GM23338 (cell line): ENCODE results near the gene ZFHX3. TPM values are rescaled to one million over a fixed set of nuclear protein-coding genes. Genes with fewer than 3 reads are reported as not detected.

Experiments
- ATAC-seq: fragments of 200-7000 bp; cut with Tn5 transposase; 3 replicates; pipeline ENCODE4 v1.9.1; 2020
- DNase-seq: peaks from one replicate; pipeline ENCODE4 v3.0.0-alpha.2; 2015; ENCODE audit warnings: low spot score
- H2AFZ ChIP-seq: fragments of 200-600 bp; sonication (generic); 2 replicates; pipeline ENCODE4 v1.8.0; 2016; ENCODE audit warnings: antibody characterized with exemption, mild to moderate bottlenecking, moderate library complexity
- H3F3A ChIP-seq: fragments of 200-600 bp; sonication (generic); replicated peaks from 2 replicates; pipeline ENCODE4 v1.8.0; 2017; ENCODE audit warnings: antibody characterized with exemption, mixed run types, low read depth
- H3K27ac ChIP-seq: fragments of 200-600 bp; sonication (generic); 2 replicates; pipeline ENCODE4 v1.6.1; 2016; ENCODE audit warnings: low read depth
- H3K27me3 ChIP-seq: fragments of 200-600 bp; sonication (generic); 2 replicates; pipeline ENCODE4 v1.8.0; 2016; ENCODE audit warnings: mild to moderate bottlenecking, mixed run types, moderate library complexity; ENCODE audit not compliant: insufficient read depth
- H3K36me3 ChIP-seq: fragments of 200-600 bp; sonication (generic); 2 replicates; pipeline ENCODE4 v1.8.0; 2016; ENCODE audit warnings: mild to moderate bottlenecking; ENCODE audit not compliant: insufficient read depth
- H3K4me1 ChIP-seq: fragments of 200-600 bp; sonication (generic); 2 replicates; pipeline ENCODE4 v1.8.0; 2016; ENCODE audit warnings: mild to moderate bottlenecking, moderate library complexity; ENCODE audit not compliant: insufficient read depth
- H3K4me2 ChIP-seq: fragments of 200-600 bp; sonication (generic); 2 replicates; pipeline ENCODE4 v1.7.1; 2017; ENCODE audit warnings: mixed run types
- H3K4me3 ChIP-seq: fragments of 200-600 bp; sonication (generic); 2 replicates; pipeline ENCODE4 v1.6.1; 2016; ENCODE audit warnings: mixed run types
- H3K79me2 ChIP-seq: fragments of 200-600 bp; sonication (generic); replicated peaks from 2 replicates; pipeline ENCODE4 v1.8.0; 2017; ENCODE audit warnings: mild to moderate bottlenecking; ENCODE audit not compliant: insufficient read depth
- H3K9me2 ChIP-seq: fragments of 200-600 bp; sonication (generic); 2 replicates; pipeline ENCODE4 v1.8.0; 2017; ENCODE audit not compliant: insufficient read depth
- H4K20me1 ChIP-seq: fragments of 200-600 bp; sonication (generic); replicated peaks from 2 replicates; pipeline ENCODE4 v1.8.0; 2017; ENCODE audit warnings: mild to moderate bottlenecking; ENCODE audit not compliant: insufficient read depth
- H3K27ac Mint-ChIP-seq: 2 replicates; pipeline ENCODE4 v1.8.0; 2020; ENCODE audit warnings: inconsistent platforms, mild to moderate bottlenecking, moderate library complexity, mixed read lengths
- H3K27me3 Mint-ChIP-seq: 3 replicates; pipeline ENCODE4 v1.8.0; 2022; ENCODE audit warnings: low read depth, mild to moderate bottlenecking, moderate library complexity, mixed read lengths, inconsistent platforms; ENCODE audit not compliant: insufficient read depth, poor library complexity
- H3K36me3 Mint-ChIP-seq: 3 replicates; pipeline ENCODE4 v1.8.0; 2021; ENCODE audit warnings: low read depth, mild to moderate bottlenecking, inconsistent platforms, moderate library complexity, mixed read lengths
- H3K4me1 Mint-ChIP-seq: 3 replicates; pipeline ENCODE4 v1.8.0; 2020; ENCODE audit warnings: mild to moderate bottlenecking, inconsistent platforms, mixed read lengths
- H3K4me3 Mint-ChIP-seq: 3 replicates; pipeline ENCODE4 v1.8.0; 2021; ENCODE audit warnings: moderate library complexity, mild to moderate bottlenecking, inconsistent platforms, mixed read lengths
- H3K9me3 Mint-ChIP-seq: 3 replicates; pipeline ENCODE4 v1.8.0; 2020; ENCODE audit warnings: moderate library complexity, mild to moderate bottlenecking, inconsistent platforms, mixed read lengths
- CREB1 ChIP-seq: fragments of 250-450 bp; sonication (Bioruptor Pico); IDR thresholded peaks from 2 replicates; pipeline ENCODE4 v1.5.0; 2020; ENCODE audit warnings: low read depth, mild to moderate bottlenecking, moderate library complexity
- CTCF ChIP-seq, 2 experiments: fragments of 200-600 bp in 1 of 2; sonication (generic) in 1 of 2; conservative IDR thresholded peaks; 2 replicates each; pipeline versions ENCODE4 v1.5.1 to v1.6.1; 2016 to 2017; ENCODE audit warnings: antibody characterized with exemption in 2 of 2, low read depth in 2 of 2, mild to moderate bottlenecking in 2 of 2, moderate library complexity in 1 of 2
- EZH2phosphoT487 ChIP-seq: fragments of 200-600 bp; sonication (generic); IDR thresholded peaks from one replicate; pipeline ENCODE4 v1.8.1; 2018; ENCODE audit warnings: antibody characterized with exemption; ENCODE audit not compliant: unreplicated experiment
- ZNF331 ChIP-seq: fragments of 250-450 bp; sonication (Bioruptor Pico); IDR thresholded peaks from 2 replicates; pipeline ENCODE4 v1.5.0; 2020; ENCODE audit warnings: low read depth, mild to moderate bottlenecking, moderate library complexity
- ZNF462 ChIP-seq: fragments of 250-450 bp; sonication (Bioruptor Pico); IDR thresholded peaks from 2 replicates; pipeline ENCODE4 v1.5.0; 2020; ENCODE audit warnings: mild to moderate bottlenecking, moderate library complexity
- polyA plus RNA-seq: library from polyadenylated mRNA; unstranded; fragments of >200 nt; fragmentation: Nextera tagmentation; extraction: Ambion mirVana; gene quantifications from 2 replicates; pipeline ENCODE4 v1.2.1, GENCODE V29; 2016
- total RNA-seq: library from RNA; depleted of rRNA; stranded (reverse); fragments of >200 nt; shearing (Covaris generic); gene quantifications from 2 replicates; pipeline ENCODE4 v1.2.3, GENCODE V29; 2014

ZFHX3 gene
- total and polyA plus RNA-seq, 2 experiments from 2014 or later, result 1.0 to 1.5 TPM

- Histone ChIP-seq H3K4me2 (no peak overlapping the region), H2AFZ (no peak overlapping the region), H3K9me2 (no peaks in the 10 kb centered on the region), H3K27me3 (no peaks in the 10 kb centered on the region), H3K36me3 (no peaks in the 10 kb centered on the region), H3K79me2 (no peaks in the 10 kb centered on the region), H3K4me3 (no peak overlapping the region), H3K27ac (no peak overlapping the region), H3F3A (no peaks in the 10 kb centered on the region), H3K4me1 (0 out of 2 replicates have a peak, but pooled peaks cover 3% of the 10 kb centered on the region), H4K20me1 (no peaks in the 10 kb centered on the region; the same call in 1 of the 2 replicates)
- DNase-seq (no peak), ATAC-seq (no peak)
- Mint-ChIP-seq H3K9me3 (peaks cover 17% of the 10 kb centered on the region), H3K4me1 (peaks cover 4% of the 10 kb centered on the region; the same call in 2 of the 3 replicates), H3K27me3 (peaks cover 10% of the 10 kb centered on the region), H3K36me3 (peaks cover 6% of the 10 kb centered on the region; the same call in 1 of the 3 replicates), H3K27ac (no peak overlapping the region), H3K4me3 (no peak overlapping the region)
- TF ChIP-seq CTCF (conservative IDR thresholded peaks at IDR 0.05; ENCODE audit: low read depth in 2 of 2) (no peak), ZNF331 (CRISPR knock-in tag) (no peak), EZH2phosphoT487 (no peak)
Measured at GRCh38 chr16:73000020-73000906, 47.7 kb downstream of the ZFHX3 start.

- no peaks in the 10 kb centered on the region for H3K36me3 ChIP-seq
- no peaks in the 10 kb centered on the region for H3F3A ChIP-seq
- H3K27me3 ChIP-seq, result no peaks in the 10 kb centered on the region
- no peak overlapping the region for H3K27ac ChIP-seq
- no peak overlapping the region for H2AFZ ChIP-seq
- H3K4me2 ChIP-seq, result no peak overlapping the region
- peaks cover 10% of the 10 kb centered on the region for H3K27me3 Mint-ChIP-seq
- no peak for DNase-seq
- no peaks in the 10 kb centered on the region; the same call in 1 of the 2 replicates for H4K20me1 ChIP-seq
- no peaks in the 10 kb centered on the region for H3K9me2 ChIP-seq
- 0 out of 2 replicates have a peak, but pooled peaks cover 3% of the 10 kb centered on the region for H3K4me1 ChIP-seq
- no peak overlapping the region for H3K27ac Mint-ChIP-seq
- no peaks in the 10 kb centered on the region for H3K79me2 ChIP-seq
- no peak overlapping the region for H3K4me3 ChIP-seq
- no peak overlapping the region for H3K4me3 Mint-ChIP-seq
- no peak for ATAC-seq
- H3K4me1 Mint-ChIP-seq, result peaks cover 4% of the 10 kb centered on the region; the same call in 2 of the 3 replicates
- peaks cover 17% of the 10 kb centered on the region for H3K9me3 Mint-ChIP-seq
- H3K36me3 Mint-ChIP-seq, result peaks cover 6% of the 10 kb centered on the region; the same call in 1 of the 3 replicates
- no peak for TF ChIP-seq ZNF462 (CRISPR knock-in tag)
- TF ChIP-seq CREB1, result no peak
- TF ChIP-seq CTCF (conservative IDR thresholded peaks at IDR 0.05; ENCODE audit: low read depth in 2 of 2), result no peak
Measured at GRCh38 chr16:72999541-73000019, 48.3 kb downstream of the ZFHX3 start.
